NCI-H1436 (cell line): Measurements from ENCODE around the gene GPS2.

Experiments
- DNase-seq: peaks from one replicate; lab custom pipeline; 2025; lab: John Stamatoyannopoulos, UW

The GPS2 gene

DNA sequence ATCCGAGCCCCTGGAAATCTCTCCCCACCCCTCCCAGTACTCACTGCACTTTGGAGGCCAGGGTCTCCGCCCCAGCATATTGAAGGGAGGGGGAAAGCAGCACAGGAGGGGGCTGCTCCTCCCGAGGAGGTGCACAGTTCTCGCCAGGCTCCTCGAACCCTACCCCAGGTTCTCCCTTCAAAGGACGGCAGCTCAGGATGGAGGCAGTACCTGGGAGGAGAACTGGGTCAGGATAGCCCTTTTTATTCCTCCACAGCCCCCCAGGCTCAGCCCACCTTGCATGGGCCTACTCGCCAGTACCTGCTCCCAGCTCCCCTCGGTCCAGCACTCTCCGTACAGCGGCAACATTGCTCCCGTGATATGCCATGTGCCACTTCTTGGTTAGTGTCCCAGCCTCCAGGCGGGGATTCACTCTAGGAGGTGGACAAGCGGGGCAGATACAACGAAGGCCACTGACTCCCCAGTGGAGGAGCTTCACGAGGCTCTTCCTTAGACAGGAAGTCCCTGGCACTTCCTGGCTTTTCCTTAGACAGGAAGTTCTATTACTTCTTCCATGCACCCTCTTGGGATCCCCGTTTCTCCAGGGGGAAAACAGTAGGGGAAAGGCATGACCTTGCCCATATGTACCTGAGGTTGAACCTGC, 2.1 kb upstream of the GPS2 start:
- DNase-seq, result no peak

DNA sequence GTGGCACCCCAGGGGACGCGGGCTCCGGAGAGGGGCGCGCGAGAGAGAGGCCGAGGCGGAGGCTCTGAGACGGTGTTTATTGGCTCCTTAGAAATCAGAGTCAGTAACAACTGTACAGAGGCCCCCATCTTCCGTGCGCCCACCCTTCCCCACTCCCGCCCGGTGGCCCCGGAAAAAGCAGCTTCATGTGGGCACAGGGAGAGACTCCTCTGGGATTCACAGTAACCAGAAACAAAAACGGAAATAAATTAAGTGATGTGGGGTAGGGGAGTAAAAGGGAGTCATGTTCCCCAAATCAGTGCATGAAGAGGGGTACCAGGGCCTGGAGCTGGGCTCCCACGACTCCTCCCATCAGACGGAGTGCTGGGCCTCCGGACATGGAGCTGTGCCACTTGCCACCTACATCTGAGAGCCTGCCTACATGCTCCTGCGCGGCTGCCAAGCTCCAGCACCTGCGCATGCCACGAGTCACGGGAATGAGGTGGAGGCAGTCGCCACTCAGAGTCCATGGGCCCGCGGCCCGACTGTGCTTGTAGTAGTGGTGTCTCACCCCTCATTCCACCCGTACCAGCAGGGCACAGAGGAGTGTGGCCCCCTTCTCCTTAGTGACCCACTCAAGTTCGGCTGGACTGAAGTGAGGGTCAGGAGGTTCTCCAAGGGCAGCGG, 543 bp upstream of the GPS2 start:
- DNase-seq, result no peak

DNA sequence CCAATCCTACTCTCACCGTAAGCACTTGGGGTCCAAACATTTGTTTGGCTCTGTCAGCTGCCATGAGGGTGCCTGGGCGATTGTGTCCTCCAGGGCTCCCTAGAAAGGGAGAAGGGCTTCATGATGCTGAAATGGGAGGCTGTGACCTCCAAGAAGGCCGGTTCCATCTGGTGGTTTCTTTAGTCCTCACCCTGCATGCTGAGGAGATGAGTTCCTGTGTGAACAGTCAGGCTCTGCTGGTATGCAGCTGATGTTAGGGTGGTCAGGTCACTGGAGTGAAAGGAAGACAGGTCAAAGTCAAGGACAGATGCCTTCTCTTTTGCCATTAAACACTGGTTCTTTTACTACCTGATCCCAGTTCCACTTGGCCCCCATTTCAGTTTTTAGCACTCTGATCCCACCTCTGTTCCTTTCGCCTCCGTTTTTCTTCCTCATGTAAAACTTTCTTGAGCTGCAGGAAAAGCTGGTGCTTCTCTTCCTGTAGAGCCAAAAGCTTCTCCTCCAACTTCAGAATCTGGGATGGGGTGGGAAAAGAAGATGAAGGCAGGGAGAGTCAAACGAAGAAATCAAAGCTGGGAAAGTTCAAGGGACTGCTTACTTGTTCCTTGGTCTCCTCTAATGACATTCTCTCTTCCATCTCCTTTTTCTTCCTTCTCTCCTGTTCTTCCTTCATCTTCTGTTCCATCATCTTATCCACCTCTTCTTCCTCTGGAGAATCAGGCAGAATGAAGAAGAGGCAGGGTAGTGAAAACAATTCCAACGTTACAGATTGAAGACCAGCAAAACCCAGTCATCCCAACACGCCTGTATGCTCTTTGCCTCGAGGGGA, 1.1 kb downstream of the GPS2 start:
- DNase-seq, result no peak

DNA sequence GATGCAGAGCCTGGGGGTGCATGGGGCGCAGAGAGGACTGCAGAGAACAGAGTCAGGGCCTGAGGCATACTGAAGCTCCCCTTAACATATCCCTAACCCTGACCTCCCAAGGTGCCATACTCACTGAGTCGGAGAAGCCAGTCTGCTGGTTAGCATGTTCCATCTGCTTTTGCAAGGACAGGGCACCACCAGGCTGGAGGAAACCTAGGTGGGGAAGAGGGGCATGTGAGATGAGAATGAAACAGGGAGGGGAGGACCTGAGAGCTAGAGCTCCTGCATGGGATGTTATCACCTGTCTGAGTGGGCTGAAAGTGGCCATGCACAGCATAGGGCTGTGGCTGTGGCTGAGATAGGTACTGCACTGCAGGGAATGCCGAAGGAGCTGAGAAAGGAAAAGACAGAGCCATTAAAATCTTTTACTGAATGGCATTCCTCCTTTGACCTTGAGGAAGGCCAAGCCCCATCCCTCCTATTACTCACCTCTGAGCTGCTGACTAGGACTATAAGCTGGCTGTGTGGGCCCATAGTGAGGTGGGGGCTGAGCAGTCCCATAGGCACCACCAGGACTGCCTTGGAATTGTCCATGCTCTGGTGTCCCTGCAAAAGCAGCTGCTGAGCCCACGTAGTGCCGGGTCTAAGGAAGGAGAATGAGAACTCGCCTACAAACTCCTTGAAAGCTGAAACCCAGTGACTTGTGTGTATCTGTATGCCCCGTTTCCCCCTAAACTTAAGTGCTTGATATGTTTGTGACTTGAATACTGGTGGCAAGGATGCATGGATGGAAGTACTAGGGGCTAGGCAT, 1.9 kb downstream of the GPS2 start:
- DNase-seq, result no peak

DNA sequence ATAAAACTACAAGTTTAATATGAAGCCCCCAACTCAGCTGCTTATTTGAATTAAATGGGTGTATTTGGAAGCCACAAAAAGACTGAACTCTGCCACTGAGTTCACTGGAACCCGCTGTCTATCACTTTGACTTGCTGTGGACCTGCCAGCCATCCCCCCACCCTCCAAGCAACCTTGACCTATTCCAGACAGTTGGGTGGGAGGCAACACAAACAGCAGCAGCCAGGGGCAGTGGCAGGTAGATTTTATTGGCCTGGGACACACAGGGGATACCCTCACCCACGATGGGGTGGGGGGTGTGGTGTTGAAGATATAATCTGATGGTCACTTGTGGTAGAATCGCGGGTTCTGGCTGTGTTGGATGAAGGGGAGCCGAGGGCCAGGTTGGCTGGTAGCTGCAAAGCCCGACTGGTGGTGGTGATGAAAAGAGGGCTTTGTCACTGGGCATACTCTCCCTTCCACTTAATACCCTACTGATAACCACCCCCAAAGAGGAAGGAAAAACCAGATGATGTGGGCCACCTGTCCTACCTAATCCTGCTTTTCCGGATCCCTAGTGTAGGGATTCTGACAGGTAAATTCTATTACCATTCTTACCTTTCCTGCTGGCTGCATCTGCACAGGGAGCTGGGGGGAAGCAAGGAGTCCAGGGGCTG, 2.6 kb downstream of the GPS2 start:
- DNase-seq, result no peak

DNA sequence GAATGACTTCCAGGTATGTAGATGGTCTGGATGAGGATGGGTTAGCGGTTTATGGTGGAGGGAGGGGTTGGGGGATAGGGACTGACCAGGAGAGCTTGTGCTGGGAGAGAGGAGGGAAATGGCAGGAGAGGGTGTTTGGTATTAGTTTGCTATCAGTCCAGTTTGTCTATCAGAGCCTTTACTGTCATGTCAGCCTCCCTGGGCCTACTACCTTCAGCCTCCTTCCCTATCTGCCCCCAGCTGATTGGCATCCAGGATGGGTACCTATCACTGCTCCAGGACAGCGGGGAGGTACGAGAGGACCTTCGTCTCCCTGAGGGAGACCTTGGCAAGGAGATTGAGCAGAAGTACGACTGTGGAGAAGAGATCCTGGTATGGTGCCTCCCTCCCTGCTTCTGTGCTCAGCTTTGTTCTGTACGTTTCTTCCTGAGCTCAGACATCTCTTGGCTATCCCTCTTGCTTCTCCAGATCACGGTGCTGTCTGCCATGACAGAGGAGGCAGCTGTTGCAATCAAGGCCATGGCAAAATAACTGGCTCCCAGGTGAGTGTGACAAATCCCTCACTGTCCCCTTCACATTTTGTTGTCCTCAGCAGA, 4.0 kb downstream of the GPS2 start:
- DNase-seq, result no peak

DNA sequence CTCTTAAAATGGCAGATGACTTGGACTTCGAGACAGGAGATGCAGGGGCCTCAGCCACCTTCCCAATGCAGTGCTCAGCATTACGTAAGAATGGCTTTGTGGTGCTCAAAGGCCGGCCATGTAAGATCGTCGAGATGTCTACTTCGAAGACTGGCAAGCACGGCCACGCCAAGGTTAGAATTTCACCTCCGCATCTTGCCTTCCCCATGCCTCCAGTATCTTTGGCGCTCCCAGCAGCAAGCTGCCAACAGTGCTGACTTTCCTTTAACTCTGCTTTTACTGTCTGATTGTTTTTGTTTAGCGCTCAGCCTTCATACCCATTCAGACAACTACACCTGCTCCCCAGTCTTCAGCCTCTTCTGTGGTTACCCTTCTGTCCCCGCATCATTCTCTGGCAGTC, 5.5 kb downstream of the GPS2 start:
- no peak for DNase-seq

DNA sequence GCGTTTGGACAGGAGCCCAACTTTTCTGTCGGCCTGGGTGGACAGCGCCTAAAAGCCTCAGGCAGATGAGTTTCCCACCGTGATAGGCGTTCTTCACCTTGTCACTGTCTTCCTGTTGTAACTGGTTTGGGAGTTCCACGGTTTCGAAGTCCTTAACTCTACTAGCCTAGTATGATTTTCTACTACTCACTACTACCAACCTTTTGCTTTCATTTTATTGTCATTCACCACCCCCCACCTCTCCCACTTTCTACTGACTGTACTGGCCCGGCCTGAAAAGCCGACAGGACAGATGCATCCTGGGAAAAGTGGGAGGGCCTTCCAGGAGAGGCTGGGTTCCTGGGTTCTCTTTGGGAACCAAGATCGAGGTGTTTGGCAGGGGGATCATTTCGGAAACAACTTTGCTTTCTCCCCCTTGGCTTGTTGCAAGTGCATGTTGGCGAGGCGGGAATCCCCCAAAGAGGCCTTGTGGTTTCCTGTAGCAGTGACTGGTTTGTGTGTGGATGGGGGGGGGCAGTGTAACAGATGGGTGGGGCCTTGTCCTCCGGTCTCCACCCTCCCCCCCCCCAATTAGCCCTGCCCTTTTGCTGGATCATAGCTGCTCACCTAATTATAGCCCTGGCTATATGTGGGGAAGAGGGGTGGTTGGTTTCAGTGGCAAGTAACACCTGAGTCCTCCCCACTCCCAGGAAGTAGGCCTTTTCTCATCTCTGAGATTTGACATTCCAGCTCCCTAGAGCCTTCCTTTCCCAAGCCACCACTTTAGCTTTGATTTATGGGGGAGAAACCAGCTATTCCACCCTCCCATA, 6.3 kb downstream of the GPS2 start:
- peak; percentile 60 for DNase-seq

DNA sequence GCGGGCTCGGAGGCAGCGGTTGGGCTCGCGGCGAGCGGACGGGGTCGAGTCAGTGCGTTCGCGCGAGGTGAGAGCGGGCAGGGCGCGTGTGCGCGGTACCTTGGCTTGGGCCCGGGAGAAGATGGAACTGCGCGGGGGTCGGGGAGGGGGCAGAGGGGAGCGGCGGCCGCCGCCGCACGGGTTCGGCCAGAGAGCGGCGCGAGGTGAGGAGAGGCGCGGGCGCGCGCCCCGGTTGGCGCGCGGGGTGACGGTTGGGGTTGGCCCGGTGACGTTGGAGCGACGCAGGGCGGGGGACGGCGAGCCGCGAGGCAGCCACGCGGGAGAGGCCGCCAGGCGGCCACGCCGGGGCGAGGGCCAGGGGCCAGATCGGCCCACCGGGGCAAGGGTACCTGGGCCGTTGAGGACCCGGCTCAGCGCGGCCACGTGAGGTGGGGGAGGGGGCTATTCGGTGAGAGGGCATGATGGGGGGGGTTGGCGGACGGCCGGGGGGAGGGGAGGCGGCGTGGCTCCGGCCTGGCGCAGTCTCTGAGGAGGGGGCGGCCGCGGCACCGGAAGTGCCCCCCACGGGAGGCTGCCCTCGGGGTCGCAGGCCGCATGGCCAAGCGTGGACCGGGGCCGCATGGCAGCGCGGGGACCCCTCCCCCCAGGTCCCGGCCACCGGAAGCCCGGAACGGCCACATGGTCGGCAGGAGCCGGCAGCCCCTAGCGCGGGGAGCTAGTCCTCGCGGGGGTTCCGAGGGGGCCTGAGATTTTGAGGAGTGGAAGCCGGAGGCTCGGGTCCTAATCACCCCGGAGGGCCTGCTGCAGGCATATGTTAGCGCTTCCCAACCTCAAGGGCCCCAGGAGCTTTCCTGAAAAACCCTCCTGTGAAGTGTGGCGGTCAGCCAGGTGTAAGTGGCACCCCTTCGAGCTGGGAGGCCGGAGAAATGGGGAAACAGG, 7.2 kb downstream of the GPS2 start:
- DNase-seq, result no peak

DNA sequence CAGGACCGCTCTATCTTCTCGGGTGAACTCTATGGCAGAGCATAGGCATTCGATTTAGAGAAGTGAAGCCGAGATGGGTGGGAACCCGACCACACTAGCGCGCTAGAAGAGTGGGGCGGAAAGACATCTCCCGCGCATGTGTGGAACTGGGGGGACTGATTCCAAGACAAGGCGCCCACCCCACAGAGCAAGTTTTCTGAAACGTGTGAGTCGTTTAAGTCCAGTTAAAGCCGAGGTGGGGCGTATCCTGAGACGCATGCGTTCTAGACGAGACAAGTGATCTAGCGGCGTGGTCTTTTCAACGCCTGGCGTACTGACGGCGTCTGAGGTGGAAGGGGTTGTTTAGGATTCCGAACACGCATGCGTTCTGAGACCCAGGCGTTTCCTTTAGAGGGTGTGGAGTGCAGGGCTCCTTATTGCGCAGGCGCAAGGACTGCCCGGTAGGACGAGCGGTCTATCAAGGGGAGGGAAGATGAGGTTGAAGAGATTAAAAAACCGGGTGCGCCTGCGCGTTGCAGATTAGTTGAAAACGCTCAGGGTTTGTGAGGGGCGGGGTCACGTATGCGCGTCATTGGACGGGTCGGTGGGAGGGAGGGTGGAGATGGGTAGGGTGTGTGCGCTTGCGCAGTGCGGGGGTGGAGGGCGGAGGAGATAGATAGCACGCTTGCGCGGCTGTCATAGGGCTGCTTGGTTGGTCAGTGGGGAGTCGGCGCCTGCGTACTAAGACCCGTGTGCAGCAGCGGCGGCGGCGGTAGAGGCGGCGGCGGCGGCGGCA, 8.1 kb downstream of the GPS2 start, which contains the start of gene EIF5A:
TSS of gene EIF5A (plus strand) at position 718 of the 775 bp plus-strand sequence. CDS start 2,008 bp downstream, outside the sequence.
- peak; percentile 99 for DNase-seq

DNA sequence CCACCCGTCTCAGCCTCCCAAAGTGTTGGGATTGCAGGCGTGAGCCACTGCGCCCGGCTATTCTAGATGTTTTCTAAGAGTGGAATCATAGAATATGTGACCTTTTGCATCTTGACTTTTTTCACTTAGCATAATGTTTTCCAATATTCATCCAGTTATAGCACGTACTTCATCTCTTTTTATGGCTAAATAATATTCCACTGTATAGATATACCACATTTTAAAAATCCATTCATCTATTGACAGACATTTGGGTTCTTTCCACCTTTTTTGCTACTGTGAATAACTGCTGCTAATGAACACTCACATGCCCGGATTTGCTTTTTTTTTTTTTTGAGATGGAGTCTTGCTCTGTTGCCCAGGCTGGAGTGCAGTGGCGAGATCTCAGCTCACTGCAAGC, 11.0 kb downstream of the GPS2 start:
- DNase-seq, result no peak

DNA sequence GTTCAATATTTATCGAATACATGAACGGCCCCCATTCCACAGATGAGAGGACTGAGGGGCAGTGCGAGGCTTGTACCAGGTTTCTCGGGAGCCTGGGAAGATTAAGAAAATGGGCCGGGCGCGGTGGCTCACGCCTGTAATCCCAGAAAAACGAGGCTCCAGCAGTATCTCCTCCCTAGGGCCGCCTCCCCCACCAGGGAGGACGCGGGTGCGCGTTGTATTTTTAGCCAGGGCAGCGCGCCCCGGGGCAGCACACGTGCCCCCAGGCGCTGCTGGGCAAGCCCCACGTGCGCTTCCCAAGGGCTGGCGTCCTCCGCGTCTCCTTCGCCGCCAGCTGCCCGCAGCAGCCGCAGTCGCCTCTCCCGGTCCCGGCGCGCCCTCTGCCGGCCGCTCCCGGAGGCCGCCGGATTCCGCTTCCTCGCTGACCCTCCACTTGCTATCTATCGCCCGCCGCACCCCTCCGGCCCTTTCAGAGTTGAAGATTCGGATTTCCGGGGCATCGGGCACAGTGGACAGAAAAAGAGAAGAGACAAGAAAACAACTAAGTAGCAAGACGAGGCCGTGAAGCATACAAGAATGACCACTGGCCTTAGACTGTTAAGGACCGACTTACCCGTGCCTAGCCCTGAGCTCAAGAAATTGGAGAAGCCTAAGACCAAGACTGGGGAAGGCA, 18.8 kb downstream of the GPS2 start:
- peak; percentile 73 for DNase-seq

DNA sequence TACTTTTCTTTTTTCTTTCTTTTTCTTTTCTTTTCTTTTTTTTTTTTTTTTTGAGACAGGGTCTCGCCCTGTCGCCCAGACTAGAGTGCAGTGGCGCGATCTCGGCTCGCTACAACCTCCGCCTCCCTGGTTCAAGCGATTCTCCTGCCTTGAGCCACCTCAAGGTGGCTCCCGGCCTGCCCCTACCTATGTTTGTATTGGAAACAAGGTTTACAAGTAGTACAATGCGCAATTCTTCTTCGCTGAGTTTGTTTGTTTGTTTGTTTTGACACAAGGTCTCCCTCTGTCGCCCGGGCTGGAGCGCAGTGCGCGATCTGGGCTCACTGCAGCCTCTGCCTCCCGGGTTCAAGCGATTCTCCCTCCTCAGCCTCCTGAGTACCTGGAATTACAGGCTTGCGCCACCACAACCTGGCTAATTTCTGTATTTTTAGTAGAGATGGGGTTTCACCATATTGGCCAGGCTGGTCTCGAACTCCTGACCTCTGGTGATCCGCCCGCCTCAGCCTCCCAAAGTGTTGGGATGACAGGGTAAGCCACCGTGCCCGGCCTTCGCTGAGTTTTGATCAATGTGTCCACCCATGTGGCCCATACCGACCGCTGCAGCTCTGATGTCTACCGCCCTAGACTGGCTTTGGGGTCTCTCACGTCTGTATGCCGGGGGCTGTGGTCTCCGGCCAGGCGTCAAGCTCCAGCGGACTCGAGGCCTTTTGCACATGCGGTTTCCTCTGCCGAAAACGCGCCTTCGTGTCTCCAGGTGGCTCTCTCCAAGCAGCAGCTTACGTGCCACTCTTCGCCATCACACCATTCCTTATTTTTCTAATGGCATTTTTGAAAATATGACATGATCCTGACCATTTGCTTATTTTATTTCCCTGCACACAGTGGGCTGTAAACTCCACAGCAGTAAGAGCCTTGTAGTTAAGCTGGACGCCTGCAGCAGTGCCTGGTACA, 19.7 kb downstream of the GPS2 start:
- no peak for DNase-seq

DNA sequence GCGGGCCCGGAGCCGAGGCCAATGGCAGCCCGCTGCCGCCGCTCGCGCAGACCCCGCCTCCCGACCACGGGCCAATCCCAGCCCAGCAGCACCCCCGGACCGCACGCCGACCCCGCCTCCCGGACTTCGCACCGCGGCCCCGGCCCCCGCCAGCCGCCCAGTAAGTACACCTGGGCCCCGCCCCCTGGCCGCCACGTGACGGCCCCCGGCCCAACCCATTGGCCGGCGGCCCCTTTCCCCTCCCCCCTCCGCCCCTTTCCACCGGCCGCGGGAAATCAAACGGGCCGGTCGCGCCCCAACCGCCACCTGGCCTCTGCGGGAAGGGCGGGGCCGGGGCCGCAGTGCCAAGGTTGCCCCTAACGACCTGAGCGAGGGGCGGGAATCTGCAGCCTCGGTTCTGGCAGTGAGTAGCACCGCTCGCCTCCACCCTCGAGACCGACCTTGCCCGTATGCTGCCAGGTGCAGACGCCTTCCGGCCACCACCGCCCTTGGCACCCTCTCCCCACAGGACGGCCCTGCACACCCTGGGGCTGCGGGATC, 20.5 kb downstream of the GPS2 start, which contains the start of gene YBX2:
TSS of gene YBX2 (minus strand) at position 26 of the 540 bp plus-strand sequence. CDS start 139 bp downstream, outside the sequence.
- peak; percentile 56 for DNase-seq

DNA sequence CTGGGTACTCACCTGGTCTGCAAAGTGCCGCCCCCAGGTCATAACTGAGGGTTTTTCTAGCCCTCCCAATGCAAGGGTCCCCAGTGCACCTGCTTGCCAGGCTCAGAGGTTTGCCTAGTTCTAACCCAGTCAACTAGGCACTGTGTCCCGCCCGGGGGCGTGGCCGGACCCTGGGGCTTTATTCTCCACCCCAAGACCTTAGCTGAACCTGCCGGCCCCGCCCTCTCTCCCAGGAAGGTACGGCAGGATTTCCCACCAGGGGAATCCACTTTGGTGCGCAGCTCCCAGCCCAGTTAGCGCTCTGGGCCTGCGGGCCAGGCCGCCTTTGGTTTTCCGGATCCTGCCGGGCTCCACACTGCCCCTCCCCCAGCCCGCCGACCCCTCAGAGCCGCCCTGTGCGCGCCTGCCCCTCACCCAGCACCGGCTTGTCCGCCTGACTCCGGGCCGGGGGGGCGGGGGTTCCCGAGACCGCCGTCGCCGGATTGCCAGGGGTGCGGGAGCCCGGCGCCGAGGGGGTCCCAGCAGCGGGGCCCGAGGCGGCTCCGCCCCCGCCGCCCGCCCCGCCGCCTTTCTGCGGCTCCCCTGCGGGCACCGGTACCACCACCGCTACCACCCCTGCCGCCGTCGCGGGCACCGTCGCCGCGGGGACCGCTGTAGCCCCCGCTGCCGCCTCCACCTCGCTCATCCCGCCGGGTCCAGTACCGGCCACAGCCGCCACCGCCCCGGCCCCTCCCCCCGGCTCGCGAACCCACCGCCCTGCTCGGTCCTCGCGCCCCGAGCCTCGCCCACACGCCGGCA, 21.1 kb downstream of the GPS2 start:
- no peak for DNase-seq
